HCT116 (cell line): Measurements from ENCODE around the gene INTS6L. TPM values are rescaled to one million over a fixed set of nuclear protein-coding genes. Genes with fewer than 3 reads are reported as not detected.
A peak's percentile ranks its signal among the peaks of the same experiment; 100 is the strongest.

Source experiments
- ATAC-seq: fragments of 200-7000 bp; cut with Tn5 transposase; 2 replicates; pipeline ENCODE4 v1.9.1; 2020; ENCODE audit warnings: mild to moderate bottlenecking, moderate library complexity
- BruUV-seq: library from RNA; stranded (reverse); fragments of 400-500 nt; replicated peaks from 2 replicates; lab custom pipeline; 2021; lab: Mats Ljungman, UMichigan
- CTCF ChIA-PET: fragments of 300-600 bp; sonication (Branson Sonifier 250); formaldehyde crosslinking; loops from one replicate; lab custom pipeline; 2021; ENCODE audit warnings: antibody characterized with exemption; lab: Charles Lee
- POLR2A ChIA-PET: fragments of 300-600, 350-600 bp; sonication (Branson Sonifier 250); formaldehyde crosslinking; loops from one replicate; lab custom pipeline; 2021; ENCODE audit warnings: antibody characterized with exemption; lab: Charles Lee
- RAD21 ChIA-PET, 2 experiments: fragments of 300-600 bp; sonication (Branson Sonifier 250); formaldehyde crosslinking; loops; one replicate each; lab custom pipeline; 2023; ENCODE audit warnings: low total read pairs in 2 of 2; ENCODE audit not compliant: uncharacterized antibody in 2 of 2, unreplicated experiment in 2 of 2, low non-redundant PET in 1 of 2; lab: Charles Lee
- DNase-seq: peaks from one replicate; pipeline ENCODE4 v3.0.0-alpha.2; 2010; ENCODE audit warnings: low read depth, low spot score
- H2AFZ ChIP-seq: fragments of 200-600 bp; shearing (Covaris generic), sonication (generic); 2 replicates; pipeline ENCODE4 v1.6.1; 2017; ENCODE audit warnings: low read depth, mixed run types, mixed read lengths, antibody characterized with exemption, low read length; ENCODE audit not compliant: poor library complexity, severe bottlenecking
- H3K27ac ChIP-seq: 2 replicates; pipeline ENCODE4 v1.5.1; 2012; ENCODE audit warnings: low read depth, low read length
- H3K27me3 ChIP-seq: fragments of 200-600 bp; sonication (generic); 2 replicates; pipeline ENCODE4 v1.6.1; 2016; ENCODE audit warnings: mixed run types, low read length, mixed read lengths; ENCODE audit not compliant: insufficient read depth
- H3K36me3 ChIP-seq, 2 experiments: fragments of 200-500 bp in 1 of 2; fragments of 200-600 bp in 1 of 2; sonication (Bioruptor generic) in 1 of 2; sonication (generic) in 1 of 2; 2 replicates each; pipeline versions ENCODE4 v1.5.1 to v1.6.1; 2014 to 2016; ENCODE audit warnings: low read length in 2 of 2, inconsistent platforms in 1 of 2, mixed read lengths in 1 of 2, mixed run types in 1 of 2; ENCODE audit not compliant: insufficient read depth in 2 of 2, control insufficient read depth in 1 of 2
- H3K4me1 ChIP-seq, 2 experiments: fragments of 200-600 bp in 1 of 2; sonication (generic) in 1 of 2; 2 replicates each; pipeline versions ENCODE4 v1.5.1 to v1.6.1; 2012 to 2017; ENCODE audit warnings: low read length in 2 of 2, inconsistent platforms in 1 of 2, mild to moderate bottlenecking in 1 of 2, mixed read lengths in 1 of 2, mixed run types in 1 of 2, moderate library complexity in 1 of 2; ENCODE audit not compliant: insufficient read depth in 2 of 2, control insufficient read depth in 1 of 2
- H3K4me2 ChIP-seq: fragments of 200-600 bp; sonication (generic); 2 replicates; pipeline ENCODE4 v1.6.1; 2017; ENCODE audit warnings: mixed run types, low read length, mixed read lengths
- H3K4me3 ChIP-seq, 2 experiments: fragments of 200-600 bp in 1 of 2; sonication (generic) in 1 of 2; replicated peaks in 1 of 2; 2 replicates each; pipeline ENCODE4 v1.5.1; 2011 to 2016; ENCODE audit warnings: low read length in 2 of 2, control low read depth in 1 of 2, low read depth in 1 of 2, mild to moderate bottlenecking in 1 of 2, mixed read lengths in 1 of 2, mixed run types in 1 of 2
- H3K79me2 ChIP-seq: fragments of 200-600 bp; sonication (generic); 2 replicates; pipeline ENCODE4 v1.6.1; 2017; ENCODE audit warnings: mild to moderate bottlenecking, mixed run types, low read length, moderate library complexity, mixed read lengths; ENCODE audit not compliant: insufficient read depth
- H3K9ac ChIP-seq: fragments of 200-600 bp; sonication (generic); 2 replicates; pipeline ENCODE4 v1.6.1; 2016; ENCODE audit warnings: low read length, mixed read lengths
- H3K9me2 ChIP-seq: fragments of 200-600 bp; sonication (generic), shearing (Covaris generic); 2 replicates; pipeline ENCODE4 v1.6.1; 2017; ENCODE audit warnings: mixed run types, mild to moderate bottlenecking, moderate library complexity; ENCODE audit not compliant: insufficient read depth
- H3K9me3 ChIP-seq, 2 experiments: fragments of 200-500 bp in 1 of 2; fragments of 200-600 bp in 1 of 2; sonication (Bioruptor generic) in 1 of 2; sonication (generic) in 1 of 2; 2 replicates each; pipeline ENCODE4 v1.6.1; 2014 to 2017; ENCODE audit warnings: low read length in 2 of 2, mixed read lengths in 2 of 2, inconsistent platforms in 1 of 2, low read depth in 1 of 2, mild to moderate bottlenecking in 1 of 2, mixed run types in 1 of 2, moderate library complexity in 1 of 2; ENCODE audit not compliant: control insufficient read depth in 1 of 2, insufficient read depth in 1 of 2
- H4K20me1 ChIP-seq: fragments of 200-600 bp; sonication (generic), shearing (Covaris generic); 2 replicates; pipeline ENCODE4 v1.6.1; 2017; ENCODE audit warnings: mixed run types, mild to moderate bottlenecking, moderate library complexity; ENCODE audit not compliant: insufficient read depth
- CEBPB ChIP-seq: IDR thresholded peaks from 2 replicates; pipeline ENCODE4 v1.6.1; 2012; ENCODE audit warnings: low read depth
- ELF1 ChIP-seq: IDR thresholded peaks from 2 replicates; pipeline ENCODE4 v1.6.1; 2012; ENCODE audit warnings: low read depth, borderline replicate concordance
- EZH2 ChIP-seq: fragments of 200-600 bp; sonication (generic); IDR thresholded peaks from 2 replicates; pipeline ENCODE4 v1.6.1; 2017; ENCODE audit warnings: antibody characterized with exemption, mixed run types
- EZH2phosphoT487 ChIP-seq: fragments of 200-600 bp; IDR thresholded peaks from 2 replicates; pipeline ENCODE4 v1.6.1; 2018; ENCODE audit warnings: antibody characterized with exemption, borderline replicate concordance
- JUND ChIP-seq: IDR thresholded peaks from 2 replicates; pipeline ENCODE4 v1.6.1; 2012
- POLR2AphosphoS5 ChIP-seq: IDR thresholded peaks from 2 replicates; pipeline ENCODE4 v1.6.1; 2011; ENCODE audit warnings: mild to moderate bottlenecking, low read depth, low read length, moderate library complexity
- RAD21 ChIP-seq: IDR thresholded peaks from 2 replicates; pipeline ENCODE4 v1.6.1; 2012; ENCODE audit warnings: low read depth, mild to moderate bottlenecking
- REST ChIP-seq: IDR thresholded peaks from 2 replicates; pipeline ENCODE4 v1.6.1; 2012; ENCODE audit warnings: low read depth
- SIN3A ChIP-seq: IDR thresholded peaks from 2 replicates; pipeline ENCODE4 v1.6.1; 2012; ENCODE audit warnings: low read depth
- SP1 ChIP-seq: IDR thresholded peaks from 2 replicates; pipeline ENCODE4 v1.6.1; 2012; ENCODE audit warnings: low read depth
- TCF7L2 ChIP-seq: IDR thresholded peaks from 2 replicates; pipeline ENCODE4 v1.7.0; 2011; ENCODE audit warnings: borderline replicate concordance, inconsistent platforms; ENCODE audit not compliant: insufficient read depth, insufficient read length; ENCODE audit errors: extremely low read depth
- intact Hi-C: fragments of 100-400 bp; cut with micrococcal nuclease; formaldehyde crosslinking; loops from 2 replicates; pipeline ENCODE4 v1.10.0; 2022
- total RNA-seq: library from RNA; stranded (reverse); gene quantifications from one replicate; pipeline ENCODE4 v1.2.1, GENCODE V29; 2021; ENCODE audit not compliant: unreplicated experiment
- TF ChIP-seq, protein P1 (sequence below): IDR thresholded peaks from 2 replicates; pipeline ENCODE4 v1.6.1; 2012
- TF ChIP-seq, protein P2 (sequence below), 3 experiments: fragments of 200-600 bp in 1 of 3; sonication (generic) in 1 of 3; IDR thresholded peaks in 2 of 3; conservative IDR thresholded peaks in 1 of 3; 2 replicates each; pipeline ENCODE4 v1.5.1; 2012 to 2017; ENCODE audit warnings: low read depth in 2 of 3, low read length in 2 of 3, antibody characterized with exemption in 1 of 3, borderline replicate concordance in 1 of 3, control low read depth in 1 of 3, mild to moderate bottlenecking in 1 of 3, mixed read lengths in 1 of 3, mixed run types in 1 of 3, moderate library complexity in 1 of 3; ENCODE audit not compliant: insufficient read depth in 1 of 3

Gene INTS6L
- total RNA-seq, 1 experiment from 2014 or later: 3.6 TPM

DNA sequence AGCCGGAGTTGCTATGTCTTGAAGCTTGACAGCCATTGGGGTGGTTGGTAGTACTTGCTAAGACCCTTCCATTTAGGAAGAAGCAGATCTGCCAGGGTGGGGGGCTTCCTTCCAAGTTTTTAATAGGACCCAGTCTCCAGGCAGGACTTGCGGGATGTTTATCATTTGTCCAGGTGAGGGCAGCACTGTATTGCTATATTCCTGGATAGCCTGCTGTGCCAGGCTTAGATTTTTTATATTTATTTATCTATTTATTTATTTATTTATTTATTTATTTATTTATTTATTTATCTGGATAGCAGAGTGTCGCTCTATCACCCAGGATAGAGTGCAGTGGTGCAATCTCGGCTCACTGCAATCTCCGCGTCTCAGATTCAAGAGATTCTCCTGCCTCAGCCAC is 105.5 kb downstream of the INTS6L start:
- Histone ChIP-seq H3K9me3 (no peaks in the 10 kb centered on the region), H3K79me2 (no peaks in the 10 kb centered on the region), H2AFZ (no peak overlapping the region), H3K4me1 (no peaks in the 10 kb centered on the region), H3K9me2 (no peaks in the 10 kb centered on the region), H3K27me3 (no peaks in the 10 kb centered on the region), H3K9ac (no peak overlapping the region), H3K4me3 (no peak overlapping the region), H4K20me1 (no peaks in the 10 kb centered on the region), H3K36me3 (no peaks in the 10 kb centered on the region), H3K27ac (no peak overlapping the region), H3K4me2 (no peak overlapping the region)
- intact Hi-C loops: no loop called here
- RAD21 ChIA-PET: no interaction called here
- DNase-seq (peak; percentile 2), ATAC-seq (peak; percentile 63; the same call in 1 of the 2 replicates)
- POLR2A ChIA-PET: no interaction called here
- no peak for TF ChIP-seq SP1
- TF ChIP-seq, protein P1, sequence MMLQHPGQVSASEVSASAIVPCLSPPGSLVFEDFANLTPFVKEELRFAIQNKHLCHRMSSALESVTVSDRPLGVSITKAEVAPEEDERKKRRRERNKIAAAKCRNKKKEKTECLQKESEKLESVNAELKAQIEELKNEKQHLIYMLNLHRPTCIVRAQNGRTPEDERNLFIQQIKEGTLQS: no peak
- no peak for TF ChIP-seq POLR2AphosphoS5
- TF ChIP-seq EZH2phosphoT487: no peak
- no peak for TF ChIP-seq SIN3A
- TF ChIP-seq REST: no peak
- TF ChIP-seq, protein P2, sequence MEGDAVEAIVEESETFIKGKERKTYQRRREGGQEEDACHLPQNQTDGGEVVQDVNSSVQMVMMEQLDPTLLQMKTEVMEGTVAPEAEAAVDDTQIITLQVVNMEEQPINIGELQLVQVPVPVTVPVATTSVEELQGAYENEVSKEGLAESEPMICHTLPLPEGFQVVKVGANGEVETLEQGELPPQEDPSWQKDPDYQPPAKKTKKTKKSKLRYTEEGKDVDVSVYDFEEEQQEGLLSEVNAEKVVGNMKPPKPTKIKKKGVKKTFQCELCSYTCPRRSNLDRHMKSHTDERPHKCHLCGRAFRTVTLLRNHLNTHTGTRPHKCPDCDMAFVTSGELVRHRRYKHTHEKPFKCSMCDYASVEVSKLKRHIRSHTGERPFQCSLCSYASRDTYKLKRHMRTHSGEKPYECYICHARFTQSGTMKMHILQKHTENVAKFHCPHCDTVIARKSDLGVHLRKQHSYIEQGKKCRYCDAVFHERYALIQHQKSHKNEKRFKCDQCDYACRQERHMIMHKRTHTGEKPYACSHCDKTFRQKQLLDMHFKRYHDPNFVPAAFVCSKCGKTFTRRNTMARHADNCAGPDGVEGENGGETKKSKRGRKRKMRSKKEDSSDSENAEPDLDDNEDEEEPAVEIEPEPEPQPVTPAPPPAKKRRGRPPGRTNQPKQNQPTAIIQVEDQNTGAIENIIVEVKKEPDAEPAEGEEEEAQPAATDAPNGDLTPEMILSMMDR (IDR thresholded peaks at IDR 0.05 in 2 of 3, conservative IDR thresholded peaks at IDR 0.05 in 1 of 3; ENCODE audit: borderline replicate concordance in 1 of 3, insufficient read depth in 1 of 3, low read depth in 2 of 3, low read length in 2 of 3): peak; percentile 17 to 23 (median 18); a peak in 2 of 6 replicates
- TF ChIP-seq CEBPB: no peak
- TF ChIP-seq RAD21: peak; percentile 33
- TF ChIP-seq ELF1: no peak
- TF ChIP-seq EZH2: no peak
- no peak for TF ChIP-seq TCF7L2
- no peak for TF ChIP-seq JUND
- CTCF ChIA-PET: interaction anchor here (1.8 kb wide), 1 partner anchor 306 kb away, joined by 6 read pairs; no protein-coding TSS in a partner anchor
- BruUV-seq: no TSS peak
